ENCODE results near the gene RNF151.

The RNF151 gene

GRCh38 chr16:1964506-1965395 lies 1.9 kb upstream of the RNF151 start, which contains the start of gene RPS2:
RPS2 (minus strand) TSS chr16:1964826; CDS start chr16:1964625, 201 bp downstream.
- Histone ChIP-seq H3K27me3 (replicated peaks; ENCODE audit: control insufficient read depth, insufficient read depth, low read length) (no peaks in the 10 kb centered on the region), H3K4me3 (replicated peaks; ENCODE audit: low read depth, low read length) (peak within 1 kb of the TSS; percentile 83), H3K36me3 (ENCODE audit: control insufficient read depth, insufficient read depth, low read length) (peaks cover 21% of the 10 kb centered on the region)
- DNase-seq (ENCODE audit: extremely low read depth, insufficient read length) = peak; percentile 99
- no peak for TF ChIP-seq CTCF (IDR thresholded peaks at IDR 0.05; ENCODE audit: insufficient read depth, low read length, poor library complexity, severe bottlenecking)

GRCh38 chr16:1965396-1966001 lies 1.2 kb upstream of the RNF151 start:
- Histone ChIP-seq H3K4me3 (replicated peaks; ENCODE audit: low read depth, low read length) (peak overlapping the region; percentile 83), H3K36me3 (ENCODE audit: control insufficient read depth, insufficient read depth, low read length) (peaks cover 21% of the 10 kb centered on the region), H3K27me3 (replicated peaks; ENCODE audit: control insufficient read depth, insufficient read depth, low read length) (no peaks in the 10 kb centered on the region)
- no peak for DNase-seq (ENCODE audit: extremely low read depth, insufficient read length)
- no peak for TF ChIP-seq CTCF (IDR thresholded peaks at IDR 0.05; ENCODE audit: insufficient read depth, low read length, poor library complexity, severe bottlenecking)

GRCh38 chr16:1968146-1968953 lies 1.7 kb downstream of the RNF151 start:
- DNase-seq (ENCODE audit: extremely low read depth, insufficient read length) = peak; percentile 9
- H3K4me3 ChIP-seq (replicated peaks; ENCODE audit: low read depth, low read length) = no peak overlapping the region
- peaks cover 6% of the 10 kb centered on the region for H3K36me3 ChIP-seq (ENCODE audit: control insufficient read depth, insufficient read depth, low read length)
- no peak for TF ChIP-seq CTCF (IDR thresholded peaks at IDR 0.05; ENCODE audit: insufficient read depth, low read length, poor library complexity, severe bottlenecking)
- no peaks in the 10 kb centered on the region for H3K27me3 ChIP-seq (replicated peaks; ENCODE audit: control insufficient read depth, insufficient read depth, low read length)

GRCh38 chr16:1971796-1972489 lies 5.3 kb downstream of the RNF151 start, which contains the start of gene TBL3:
TBL3 (plus strand) TSS chr16:1972053; CDS start chr16:1972165, 112 bp downstream.
- H3K36me3 ChIP-seq (ENCODE audit: control insufficient read depth, insufficient read depth, low read length) = peaks cover 26% of the 10 kb centered on the region
- peak; percentile 97 for DNase-seq (ENCODE audit: extremely low read depth, insufficient read length)
- peak within 1 kb of the TSS; percentile 93 for H3K4me3 ChIP-seq (replicated peaks; ENCODE audit: low read depth, low read length)
- no peak for TF ChIP-seq CTCF (IDR thresholded peaks at IDR 0.05; ENCODE audit: insufficient read depth, low read length, poor library complexity, severe bottlenecking)
- no peaks in the 10 kb centered on the region for H3K27me3 ChIP-seq (replicated peaks; ENCODE audit: control insufficient read depth, insufficient read depth, low read length)

GRCh38 chr16:1972490-1972877 lies 5.8 kb downstream of the RNF151 start:
- H3K27me3 ChIP-seq (replicated peaks; ENCODE audit: control insufficient read depth, insufficient read depth, low read length) = no peaks in the 10 kb centered on the region
- peak overlapping the region; percentile 93 for H3K4me3 ChIP-seq (replicated peaks; ENCODE audit: low read depth, low read length)
- no peak for TF ChIP-seq CTCF (IDR thresholded peaks at IDR 0.05; ENCODE audit: insufficient read depth, low read length, poor library complexity, severe bottlenecking)
- no peak for DNase-seq (ENCODE audit: extremely low read depth, insufficient read length)
- peaks cover 28% of the 10 kb centered on the region for H3K36me3 ChIP-seq (ENCODE audit: control insufficient read depth, insufficient read depth, low read length)
